Stimulated activated CD8-positive, alpha-beta memory T cell treated with anti-CD3 and anti-CD28 coated beads, Interleukin-4, amount 100 ng/mL, for 1 hour (primary cell): ENCODE measurements around the gene TANC1.

Experiments
- DNase-seq, 2 donors: peaks; one replicate each; pipeline ENCODE4 v3.0.0-alpha.2; 2020; ENCODE audit warnings: low read depth in 2 of 2, low spot score in 1 of 2

TANC1 gene

DNA sequence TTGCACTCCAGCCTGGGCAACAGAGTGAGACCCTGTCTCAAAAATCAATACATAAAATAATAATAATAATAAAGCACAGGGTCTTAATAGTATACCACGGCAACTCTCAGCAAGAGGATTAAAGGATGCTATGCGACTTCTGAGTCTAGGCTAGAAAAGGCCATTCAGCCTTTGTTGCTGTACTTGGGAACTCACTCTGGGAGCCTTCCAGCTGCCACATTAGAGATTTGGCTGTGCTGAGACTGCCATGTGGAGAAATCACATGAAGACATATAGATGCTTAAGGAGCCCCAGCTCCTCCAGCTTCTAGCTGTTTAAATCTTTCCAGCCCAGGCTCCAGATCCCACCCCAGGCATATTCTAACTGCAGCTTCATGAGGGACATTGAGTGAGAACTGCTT lies 8.2 kb upstream of the TANC1 start:
- no peak for DNase-seq

DNA sequence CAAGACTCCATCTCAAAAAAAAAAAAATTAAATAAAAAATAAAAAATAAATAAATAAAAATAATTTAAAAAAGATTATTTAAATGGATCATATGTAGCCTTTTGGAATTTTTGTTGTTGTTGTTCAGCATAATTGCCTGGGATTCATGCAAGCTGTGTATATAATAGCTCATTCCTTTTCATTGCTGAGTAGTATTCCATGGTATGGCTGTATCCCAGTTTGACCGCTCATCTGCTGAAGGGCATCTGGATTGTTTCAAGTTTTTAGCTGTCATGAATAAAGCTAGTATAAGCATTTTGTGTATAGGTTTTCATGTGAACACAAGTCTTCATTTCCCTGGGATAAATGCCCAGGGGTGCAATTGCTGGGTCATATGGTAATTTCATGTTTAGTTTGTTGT lies 6.4 kb upstream of the TANC1 start:
- DNase-seq = no peak

DNA sequence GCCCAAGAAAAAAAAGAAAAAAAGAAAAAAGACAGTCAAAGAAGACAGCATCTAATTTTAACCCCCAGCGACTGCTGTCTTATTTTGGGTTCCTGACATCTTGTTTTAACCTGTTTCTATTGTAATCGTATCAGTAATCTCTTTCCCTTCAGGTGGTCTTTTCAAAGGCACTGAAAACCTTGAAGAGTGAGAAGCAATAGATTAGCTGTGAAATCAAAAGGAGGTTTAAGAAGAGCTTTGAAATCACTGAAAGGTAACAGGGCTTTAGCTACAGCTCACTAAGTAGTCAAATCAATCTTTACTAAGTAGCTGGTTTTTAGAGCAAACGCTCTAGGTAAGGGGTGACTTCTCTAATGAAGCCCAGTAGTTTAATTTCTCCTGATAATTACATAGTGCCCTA lies 5.4 kb upstream of the TANC1 start:
- DNase-seq = no peak

DNA sequence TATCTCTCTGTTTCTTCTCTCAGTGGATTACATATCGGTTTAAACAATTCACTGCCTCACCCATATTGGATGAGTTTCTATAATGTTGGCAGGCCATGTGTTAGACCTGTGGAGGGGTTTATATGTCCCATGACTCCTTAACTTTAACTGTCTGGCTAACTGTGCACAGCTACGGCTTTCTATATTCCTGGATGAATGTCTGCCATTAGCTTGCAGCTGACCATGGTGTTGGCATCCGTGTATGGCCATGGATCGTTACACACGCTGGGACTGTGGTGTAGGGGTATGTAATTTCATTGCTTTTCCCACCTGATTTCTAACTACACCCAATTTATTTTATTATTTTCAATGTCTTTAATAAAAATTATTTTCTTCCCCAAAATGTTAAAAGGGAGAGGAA lies 3.3 kb upstream of the TANC1 start:
- no peak for DNase-seq

DNA sequence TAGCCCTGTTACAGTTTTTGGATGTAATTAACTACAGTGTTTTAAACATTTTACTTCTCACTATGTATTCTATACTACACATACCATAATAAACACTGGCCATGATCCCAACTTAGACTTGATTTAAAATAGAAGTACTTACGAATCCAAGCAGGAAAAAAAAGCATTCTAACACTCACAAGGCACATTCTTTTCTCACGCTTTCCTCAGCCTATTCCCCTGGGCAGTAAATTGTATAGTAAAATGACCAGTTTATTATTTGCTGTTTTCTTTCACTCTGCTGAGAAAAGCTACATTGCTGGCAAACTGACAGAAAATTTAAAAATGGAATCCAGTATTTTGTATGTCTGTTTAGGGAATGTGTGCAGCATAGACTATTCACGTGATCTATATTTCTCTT lies 2.8 kb upstream of the TANC1 start:
- DNase-seq = no peak

DNA sequence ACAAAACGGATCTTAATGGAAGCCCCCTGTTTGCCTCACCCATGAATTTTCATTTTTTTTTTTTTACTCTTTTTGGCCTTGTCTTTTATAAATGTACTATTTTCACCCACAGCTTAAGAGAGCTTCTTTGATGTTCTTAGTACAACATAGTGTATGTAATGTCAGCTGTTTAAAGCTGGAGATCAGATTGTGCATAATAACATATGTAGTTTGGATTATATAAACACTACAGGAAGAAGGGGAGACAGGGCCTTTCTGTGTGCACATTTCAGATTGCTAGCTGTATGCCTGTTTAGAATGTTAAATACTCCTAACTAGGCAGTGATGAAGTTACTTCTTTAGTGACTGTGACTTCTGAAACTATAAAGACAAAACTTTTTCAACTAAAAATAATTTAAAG lies 2.1 kb upstream of the TANC1 start:
- DNase-seq = no peak

DNA sequence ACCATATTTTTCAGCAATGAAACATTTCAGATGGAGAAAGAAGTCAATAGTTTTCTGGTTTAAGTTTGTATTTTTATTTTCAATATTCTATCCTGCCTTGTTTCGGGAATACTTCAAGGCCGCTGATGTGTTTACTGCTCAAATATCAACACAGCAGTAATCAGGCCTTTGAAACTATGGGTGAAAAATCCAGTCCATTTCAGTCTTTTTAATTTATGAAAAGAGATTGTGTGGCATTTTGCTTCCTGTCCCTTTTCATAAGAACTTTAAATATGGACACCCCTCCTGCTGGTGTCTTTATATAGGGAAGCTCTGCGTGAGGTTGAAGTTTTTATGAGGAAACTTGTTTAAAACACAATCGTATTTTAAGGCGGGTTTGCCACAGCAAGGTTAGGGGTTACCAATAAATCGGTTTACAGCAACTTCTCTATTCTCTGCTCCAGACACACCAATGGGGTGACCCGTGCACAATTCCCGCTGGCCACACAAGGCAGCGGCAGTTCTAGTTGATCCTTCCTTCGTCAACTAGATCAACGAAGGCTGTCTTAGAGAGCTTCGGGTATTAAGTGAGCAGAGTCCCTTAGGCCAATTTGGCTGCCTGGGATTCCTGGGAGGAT lies 1.2 kb upstream of the TANC1 start:
- DNase-seq = no peak

DNA sequence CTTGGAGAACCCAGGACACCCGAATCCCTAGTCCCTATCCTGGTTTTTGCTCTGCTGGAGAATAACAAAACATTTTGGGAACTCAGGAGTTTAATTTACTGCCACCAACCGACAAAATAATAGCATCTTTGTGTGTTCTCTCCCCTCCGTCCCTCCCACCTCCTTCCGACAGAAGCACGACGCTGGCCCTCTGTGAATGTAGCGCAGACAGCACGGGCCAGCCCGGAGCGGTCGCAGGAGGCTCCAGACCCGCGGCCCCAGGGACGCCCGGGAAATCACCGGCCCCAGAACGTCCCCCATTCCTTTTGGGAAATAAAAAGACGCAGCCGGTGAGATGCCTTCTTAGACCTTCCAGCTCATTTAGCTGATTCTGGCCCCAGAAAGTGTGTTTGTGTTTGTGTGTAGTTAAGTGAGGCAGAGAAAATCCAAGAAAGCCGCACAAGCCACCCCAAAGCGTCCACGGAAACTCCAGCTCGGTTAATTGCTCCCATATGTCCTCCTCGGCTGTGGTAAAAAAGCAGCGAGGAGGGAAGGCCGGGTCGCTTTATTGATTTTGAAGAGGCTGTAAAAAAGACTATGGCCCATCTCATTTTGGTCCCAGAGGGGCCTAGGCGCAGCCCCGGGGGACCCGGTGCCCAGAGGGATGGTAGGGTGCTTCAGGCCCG lies 577 bp upstream of the TANC1 start:
- DNase-seq = no peak

DNA sequence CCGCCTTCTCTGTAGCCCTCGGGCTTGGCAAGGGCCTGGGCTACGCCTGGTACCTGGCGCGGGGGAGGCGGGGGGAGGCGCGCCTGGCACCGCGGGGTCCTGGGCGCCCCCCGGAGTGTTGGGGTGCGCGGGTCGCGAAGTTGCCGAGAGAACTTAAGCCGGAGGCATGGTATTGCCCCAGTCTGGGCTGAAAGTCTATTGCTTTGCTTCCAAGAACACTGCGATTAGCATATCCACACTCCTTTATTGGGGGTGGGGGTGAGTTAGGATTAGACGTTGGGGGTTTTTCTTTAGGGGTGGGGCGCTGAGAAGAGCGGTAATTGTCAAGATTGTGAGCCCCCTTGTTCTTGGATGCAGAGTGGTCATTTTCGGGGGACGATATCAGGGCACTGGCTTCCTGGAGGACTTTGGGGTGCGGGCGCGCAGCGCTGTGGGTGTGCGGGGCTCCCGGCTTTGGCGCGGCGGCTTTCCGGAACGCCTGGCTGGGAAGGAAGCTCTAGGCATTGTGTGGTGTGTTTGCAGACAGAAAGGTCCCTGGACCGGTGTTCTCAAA lies 798 bp downstream of the TANC1 start:
- no peak for DNase-seq

DNA sequence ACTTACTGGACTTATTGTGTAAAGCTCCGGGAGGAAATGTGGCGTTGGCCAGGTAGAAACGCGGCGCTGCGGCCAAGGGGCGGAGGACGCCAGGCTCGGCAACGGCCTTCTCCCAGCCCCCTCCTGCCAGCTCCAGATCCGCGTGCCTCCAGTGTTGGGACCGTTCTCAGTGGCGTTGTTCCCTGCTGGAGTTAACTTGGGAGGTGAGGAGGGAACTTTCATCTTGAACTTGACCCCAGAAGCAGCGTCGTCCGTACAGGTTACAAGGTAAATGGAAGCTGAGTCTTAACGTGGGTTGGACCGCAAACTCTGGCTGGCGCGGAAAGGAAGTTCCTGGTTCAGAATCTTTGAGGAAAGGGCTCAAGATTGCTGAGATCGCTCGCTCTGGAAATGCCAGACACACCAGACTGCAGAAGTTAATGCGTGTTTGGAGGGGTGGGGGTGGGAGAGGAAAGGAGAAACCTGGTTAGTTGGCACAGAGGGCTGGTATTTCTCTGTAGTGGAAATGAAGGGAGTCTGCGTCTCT lies 1.3 kb downstream of the TANC1 start:
- DNase-seq = no peak

DNA sequence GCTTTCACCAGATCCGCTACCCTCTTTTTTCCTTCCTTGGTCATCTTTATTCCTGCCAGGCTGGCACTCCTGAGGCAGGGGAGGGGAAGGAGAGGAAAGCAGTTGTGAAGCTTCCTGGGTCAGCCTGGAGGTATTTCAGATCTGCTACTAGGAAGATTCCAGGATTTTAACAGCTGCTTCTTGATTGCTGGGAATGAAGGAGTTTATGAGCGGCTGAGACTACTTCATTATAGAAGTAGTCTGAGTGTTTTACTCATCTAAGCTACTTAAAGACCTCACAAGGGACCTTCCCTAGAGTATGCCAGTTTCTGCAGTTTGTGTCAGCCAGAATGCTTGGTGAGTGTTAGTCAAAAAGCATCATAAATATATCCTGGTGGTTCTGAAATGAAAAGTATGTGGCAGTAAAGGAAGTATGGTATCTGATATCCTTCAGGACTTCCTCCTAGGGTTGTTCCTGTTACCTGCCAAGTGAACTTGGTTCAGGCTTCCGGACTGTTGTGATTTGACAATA lies 1.9 kb downstream of the TANC1 start:
- DNase-seq = no peak

DNA sequence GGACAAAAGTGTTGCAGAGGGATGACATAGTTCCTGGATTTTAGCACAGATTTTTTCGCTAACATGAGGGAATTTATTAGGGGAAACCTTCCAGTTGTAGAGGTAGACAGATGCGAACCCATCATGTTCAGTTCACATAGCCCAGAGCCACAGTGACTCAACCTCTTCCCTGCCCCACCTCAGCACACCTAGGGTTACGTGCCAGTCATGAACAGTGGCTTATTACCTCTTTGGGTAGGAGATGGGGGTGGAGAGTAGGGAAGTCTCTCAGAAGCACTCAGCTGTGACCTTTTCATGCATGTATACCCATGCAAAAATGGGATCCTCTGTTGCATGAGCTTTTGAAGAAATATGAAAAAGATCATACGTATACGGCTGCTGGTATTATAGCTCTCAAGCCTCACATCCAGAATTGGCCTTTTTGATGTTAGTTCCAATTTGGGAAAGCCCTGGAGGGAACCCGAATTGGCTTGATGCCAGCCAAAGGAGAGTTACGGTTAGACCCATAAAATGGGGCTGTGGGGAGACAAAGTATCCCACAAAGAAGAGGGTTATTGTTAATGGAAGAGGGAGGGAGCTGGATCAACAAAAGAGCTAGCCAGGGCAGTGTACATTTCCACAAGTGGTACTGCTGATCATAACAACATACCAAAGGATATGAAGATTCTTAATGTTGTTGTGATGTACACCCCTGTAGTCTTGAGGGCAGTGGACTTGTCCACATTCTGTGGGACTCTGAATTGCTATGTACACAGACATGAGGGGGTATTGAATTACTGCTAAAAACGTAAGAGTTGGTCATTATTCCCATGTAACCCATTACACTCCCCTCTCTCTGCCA lies 4.9 kb downstream of the TANC1 start:
- no peak for DNase-seq

DNA sequence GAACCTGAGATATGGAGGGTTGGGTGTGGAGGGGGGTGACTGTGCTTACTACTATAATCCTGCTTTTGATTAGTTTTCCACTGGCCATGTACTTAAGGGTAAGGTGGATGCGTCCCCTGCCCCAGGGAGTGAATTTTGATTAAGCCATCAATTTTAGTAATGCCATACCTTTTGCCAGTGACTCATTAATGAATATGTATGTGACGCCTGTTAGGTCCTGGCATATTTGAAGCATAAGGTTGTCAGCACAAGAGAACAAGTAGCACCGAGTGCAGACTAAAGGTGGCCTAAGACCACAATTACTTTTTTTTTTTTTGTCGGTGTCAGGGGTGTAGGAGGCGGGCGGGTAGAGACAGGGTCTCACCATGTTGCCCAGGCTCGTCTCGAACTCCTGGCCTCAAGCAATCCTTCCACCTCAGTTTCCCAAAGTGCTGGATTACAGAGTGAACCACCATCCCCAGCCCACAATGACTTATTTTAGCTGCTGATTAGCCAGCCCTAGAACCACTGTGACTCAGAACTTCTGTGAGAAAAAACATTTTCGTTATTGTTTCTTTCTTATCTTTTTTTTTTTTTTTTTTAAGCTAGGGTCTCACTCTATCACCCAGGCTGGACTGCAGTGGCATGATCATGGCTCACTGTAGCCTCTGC lies 7.0 kb downstream of the TANC1 start:
- no peak for DNase-seq

DNA sequence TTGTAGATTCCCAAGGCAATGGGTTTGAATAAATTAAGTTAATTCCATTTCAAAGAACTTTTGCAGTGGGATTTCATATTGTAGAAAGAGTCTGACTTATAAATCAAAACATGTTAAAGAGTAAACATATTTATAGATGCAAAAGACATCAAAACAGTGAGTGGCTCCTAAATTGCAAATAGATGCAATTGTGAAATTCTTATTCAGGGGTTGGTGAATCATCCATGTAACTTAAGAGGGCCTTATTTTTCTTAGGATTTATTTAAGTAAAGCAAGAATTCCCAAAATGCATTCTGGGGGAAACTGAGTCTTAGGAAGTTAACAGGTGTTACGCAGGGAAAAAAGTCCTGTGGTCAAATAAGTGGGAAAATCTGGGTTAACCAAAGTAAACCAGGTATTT lies 11.3 kb downstream of the TANC1 start:
- no peak for DNase-seq

DNA sequence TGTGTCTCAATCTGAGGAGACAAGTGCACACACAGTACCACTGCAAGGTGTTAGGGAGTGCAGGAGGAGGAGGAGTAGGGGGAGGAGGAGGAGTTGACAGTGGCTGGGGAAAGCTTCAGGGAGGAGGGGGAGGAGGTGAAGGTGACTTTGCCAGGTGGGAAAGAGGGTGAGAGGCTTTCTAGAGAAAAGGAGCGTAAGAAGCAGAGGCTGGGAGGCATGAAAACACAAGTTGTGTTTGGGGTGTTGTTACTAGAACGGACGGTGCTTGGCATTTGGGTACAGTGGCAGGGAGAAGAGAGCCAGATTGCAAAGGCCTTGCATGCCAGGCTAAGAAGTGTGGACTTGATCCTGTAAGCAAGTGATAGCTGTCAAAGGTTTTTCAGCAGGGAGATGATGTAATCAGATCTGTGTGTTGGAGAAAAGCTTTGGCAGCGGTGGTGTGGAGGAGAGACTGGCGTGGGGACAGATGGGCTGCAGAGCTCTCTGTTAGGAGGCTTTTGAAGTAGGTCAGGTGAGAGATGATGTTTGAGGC lies 16.2 kb downstream of the TANC1 start:
- no peak for DNase-seq

DNA sequence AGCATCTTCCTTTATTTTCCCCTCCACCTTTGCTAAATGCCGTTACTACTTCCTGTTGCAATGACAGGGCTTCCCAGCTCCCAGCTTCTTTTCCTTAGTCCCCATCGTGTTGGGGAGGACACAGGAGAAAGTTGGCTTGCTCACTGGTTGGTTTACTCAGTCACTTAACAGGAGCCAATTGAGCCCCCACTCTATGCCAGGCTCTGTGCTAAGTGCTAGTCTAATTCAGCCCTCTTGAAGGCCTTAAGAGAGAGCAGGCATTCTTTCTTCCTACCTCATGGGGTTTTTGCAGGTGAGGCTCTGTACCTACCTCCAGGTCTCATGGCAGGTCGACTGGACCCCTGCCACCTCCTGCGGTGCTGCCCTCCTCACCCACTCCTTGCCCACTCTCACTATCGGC lies 20.1 kb downstream of the TANC1 start:
- no peak for DNase-seq

DNA sequence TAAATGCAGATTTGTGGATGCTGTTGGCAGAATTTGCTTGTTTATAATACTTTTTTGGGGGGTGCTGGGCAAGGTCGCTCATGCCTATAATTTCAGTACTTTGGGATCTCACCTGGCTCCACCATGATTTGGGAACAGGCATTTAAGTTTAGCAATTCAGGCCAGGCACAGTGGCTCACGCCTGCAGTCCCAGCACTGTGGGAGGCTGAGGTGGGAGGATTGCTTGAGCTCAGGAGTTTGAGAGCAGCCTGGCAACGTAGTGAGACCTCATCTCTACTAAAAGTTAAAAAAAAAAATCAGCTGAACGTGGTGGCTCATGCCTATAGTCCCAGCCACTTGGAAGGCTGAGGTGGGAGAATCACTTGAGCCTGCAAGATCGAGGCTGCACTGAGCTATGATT lies 20.7 kb downstream of the TANC1 start:
- DNase-seq = no peak

DNA sequence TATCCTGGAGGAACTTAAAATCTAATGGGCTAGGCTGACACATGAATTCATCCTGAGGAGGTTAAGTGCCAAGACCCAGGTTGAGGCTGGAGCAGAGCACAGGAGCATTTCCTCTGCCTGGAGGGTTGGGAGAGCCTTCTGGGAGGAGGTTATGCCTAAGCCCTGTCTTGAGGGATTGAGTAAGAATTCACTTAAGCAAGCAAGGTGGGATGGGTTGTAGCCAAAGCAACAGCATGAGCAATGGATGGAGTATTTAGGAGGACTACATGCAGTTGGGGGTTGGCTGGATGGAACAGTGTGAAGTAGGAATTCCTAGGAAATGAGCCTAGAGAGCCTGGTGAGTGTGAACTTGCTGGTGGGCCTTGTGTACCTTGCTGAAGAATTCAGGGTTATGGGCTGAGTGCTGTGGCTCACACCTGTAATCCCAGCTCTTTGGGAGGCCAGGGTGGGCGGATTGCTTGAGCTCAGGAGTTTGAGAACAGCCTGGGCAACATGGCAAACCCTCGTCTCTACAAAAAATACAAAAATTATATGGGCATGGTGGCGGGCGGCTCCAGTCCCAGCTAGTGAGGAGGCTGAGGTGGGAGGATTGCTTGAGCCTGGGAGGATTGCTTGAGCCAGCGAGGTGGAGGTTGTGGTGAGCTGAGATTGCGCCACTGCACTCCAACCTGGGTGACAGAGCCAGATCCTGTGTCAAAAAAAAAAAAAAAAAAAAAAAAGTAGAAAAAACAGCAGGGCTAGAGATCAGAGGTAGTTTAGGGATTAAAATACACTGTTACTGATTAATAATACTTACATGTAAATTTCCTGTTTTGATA lies 22.2 kb downstream of the TANC1 start:
- DNase-seq = no peak

DNA sequence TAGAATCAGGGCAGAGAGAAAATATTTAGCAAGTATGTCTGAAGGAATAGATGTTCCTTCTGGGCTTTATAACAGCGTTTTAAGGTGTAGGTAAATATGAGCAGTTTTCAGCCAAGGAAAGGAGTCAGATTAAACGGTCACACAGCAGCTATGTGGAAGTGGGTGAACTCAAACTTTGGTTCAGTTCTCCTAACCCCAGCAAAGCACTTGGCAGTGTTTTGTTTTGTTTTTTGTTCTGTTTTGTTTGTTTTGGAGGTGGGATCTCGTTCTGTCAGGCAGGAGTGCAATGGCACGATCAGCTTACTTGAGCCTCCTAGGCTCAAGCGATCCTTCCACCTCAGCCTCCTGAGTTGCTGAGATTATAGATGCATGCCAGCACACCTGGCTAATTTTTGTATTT lies 24.6 kb downstream of the TANC1 start:
- DNase-seq = no peak
